Liver (tissue), 9 donors: ENCODE data around the gene MROH8. TPM values are rescaled to one million over a fixed set of nuclear protein-coding genes. Genes with fewer than 3 reads are reported as not detected.

ENCODE experiments used
- DNase-seq: peaks from one replicate; pipeline ENCODE4 v3.0.0-alpha.2; 2017; ENCODE audit warnings: low spot score
- H3K27ac ChIP-seq, 2 donors: one replicate each; pipeline ENCODE4 v1.7.0; 2013; ENCODE audit warnings: inconsistent platforms in 2 of 2, low read length in 2 of 2, control low read depth in 1 of 2, low read depth in 1 of 2, mild to moderate bottlenecking in 1 of 2
- H3K27me3 ChIP-seq, 4 donors: one replicate each; pipeline versions ENCODE4 v1.6.1 to v1.7.0; 2013; ENCODE audit warnings: low read length in 3 of 4, inconsistent platforms in 1 of 4, mild to moderate bottlenecking in 1 of 4, moderate library complexity in 1 of 4; ENCODE audit not compliant: control insufficient read depth in 4 of 4, insufficient read depth in 4 of 4
- H3K36me3 ChIP-seq, 4 donors: one replicate each; pipeline versions ENCODE4 v1.6.1 to v1.7.0; 2013; ENCODE audit warnings: low read length in 3 of 4, mild to moderate bottlenecking in 3 of 4, low read depth in 1 of 4, moderate library complexity in 1 of 4; ENCODE audit not compliant: control insufficient read depth in 4 of 4, insufficient read depth in 3 of 4
- H3K4me1 ChIP-seq, 4 donors: one replicate each; pipeline versions ENCODE4 v1.6.1 to v1.7.0; 2013; ENCODE audit warnings: low read length in 3 of 4, mild to moderate bottlenecking in 3 of 4, moderate library complexity in 1 of 4; ENCODE audit not compliant: control insufficient read depth in 4 of 4, insufficient read depth in 4 of 4
- H3K4me3 ChIP-seq, 3 donors: one replicate each; pipeline versions ENCODE4 v1.6.1 to v1.7.0; 2013; ENCODE audit warnings: low read length in 3 of 3, control low read depth in 1 of 3, low read depth in 1 of 3, mild to moderate bottlenecking in 1 of 3
- H3K9ac ChIP-seq, 2 donors: one replicate each; pipeline ENCODE4 v1.7.0; 2013; ENCODE audit warnings: low read length in 2 of 2, mild to moderate bottlenecking in 2 of 2, moderate library complexity in 2 of 2, control low read depth in 1 of 2, low read depth in 1 of 2
- H3K9me3 ChIP-seq, 4 donors: one replicate each; pipeline versions ENCODE4 v1.6.1 to v1.7.0; 2013; ENCODE audit warnings: low read length in 3 of 4; ENCODE audit not compliant: control insufficient read depth in 4 of 4
- EGR1 ChIP-seq, 2 donors: IDR thresholded peaks; 2 replicates each; pipeline ENCODE4 v1.6.1; 2016 to 2018; ENCODE audit warnings: antibody characterized with exemption in 2 of 2, low read depth in 2 of 2
- FOXA1 ChIP-seq: IDR thresholded peaks from 2 replicates; pipeline ENCODE4 v1.6.1; 2016; ENCODE audit warnings: antibody characterized with exemption
- FOXA2 ChIP-seq: IDR thresholded peaks from 2 replicates; pipeline ENCODE4 v1.6.1; 2016; ENCODE audit warnings: antibody characterized with exemption
- GABPA ChIP-seq, 2 donors: IDR thresholded peaks in 1 of 2; conservative IDR thresholded peaks in 1 of 2; 2 replicates each; pipeline ENCODE4 v1.6.1; 2016; ENCODE audit warnings: antibody characterized with exemption in 2 of 2, mild to moderate bottlenecking in 1 of 2, moderate library complexity in 1 of 2
- HNF4A ChIP-seq, 2 donors: conservative IDR thresholded peaks; 2 replicates each; pipeline ENCODE4 v1.6.1; 2016; ENCODE audit warnings: antibody characterized with exemption in 2 of 2, mild to moderate bottlenecking in 2 of 2
- HNF4G ChIP-seq: IDR thresholded peaks from 2 replicates; pipeline ENCODE4 v1.6.1; 2016; ENCODE audit warnings: antibody characterized with exemption
- NR2F2 ChIP-seq: IDR thresholded peaks from 2 replicates; pipeline ENCODE4 v1.6.1; 2016; ENCODE audit warnings: antibody characterized with exemption
- RAD21 ChIP-seq, 2 donors: IDR thresholded peaks; 2 replicates each; pipeline ENCODE4 v1.6.1; 2016; ENCODE audit warnings: antibody characterized with exemption in 2 of 2, mild to moderate bottlenecking in 2 of 2
- RXRA ChIP-seq, 2 donors: IDR thresholded peaks; 2 replicates each; pipeline ENCODE4 v1.6.1; 2017 to 2018; ENCODE audit warnings: antibody characterized with exemption in 2 of 2, mild to moderate bottlenecking in 1 of 2
- SP1 ChIP-seq: IDR thresholded peaks from 2 replicates; pipeline ENCODE4 v1.6.1; 2018; ENCODE audit warnings: antibody characterized with exemption, mild to moderate bottlenecking
- TAF1 ChIP-seq: conservative IDR thresholded peaks from 2 replicates; pipeline ENCODE4 v1.6.1; 2016; ENCODE audit warnings: antibody characterized with exemption, mild to moderate bottlenecking
- WGBS: extraction: QIAGEN DNeasy Blood & Tissue Kit; methylation state at CpG from one replicate; pipeline ENCODE4 v1.1.7; 2013; 5-methylcytosine and 5-hydroxymethylcytosine counted together
- polyA plus RNA-seq, 2 donors: library from polyadenylated mRNA; stranded (reverse) in 1 of 2; unstranded in 1 of 2; fragments of 200-250 nt in 1 of 2; fragments of >200 nt in 1 of 2; fragmentation: Nextera tagmentation in 1 of 2; extraction: Ambion mirVana in 1 of 2; gene quantifications; one replicate each; pipeline versions ENCODE4 v1.2.1 to v1.2.3, GENCODE V29; 2013 to 2015
- total RNA-seq, 2 donors: library from RNA; depleted of rRNA; stranded (reverse); fragments of >200 nt; gene quantifications; one replicate each; pipeline ENCODE4 v1.2.3, GENCODE V29; 2014
- TF ChIP-seq, protein P1 (sequence below): IDR thresholded peaks from 2 replicates; pipeline ENCODE4 v1.6.1; 2016; ENCODE audit warnings: antibody characterized with exemption
- TF ChIP-seq, protein P2 (sequence below): IDR thresholded peaks from 2 replicates; pipeline ENCODE4 v1.6.1; 2016; ENCODE audit warnings: antibody characterized with exemption, mild to moderate bottlenecking
- TF ChIP-seq, protein P3 (sequence below): IDR thresholded peaks from 2 replicates; pipeline ENCODE4 v1.6.1; 2016; ENCODE audit warnings: antibody characterized with exemption
- TF ChIP-seq, protein P4 (sequence below): IDR thresholded peaks from 2 replicates; pipeline ENCODE4 v1.6.1; 2016; ENCODE audit warnings: antibody characterized with exemption
- TF ChIP-seq, protein P5 (sequence below): fragments of 150-350 bp; IDR thresholded peaks from 2 replicates; pipeline ENCODE4 v1.5.1; 2017; ENCODE audit warnings: improper control_type of control experiment, low read depth, low read length; ENCODE audit not compliant: missing input control
- donor health status: healthy.
- donor health status: healthy.
- donor health status: healthy.
- donor health status: healthy.
- donor health status: healthy.

Gene MROH8
- total and polyA plus RNA-seq, 4 donors, result 1.3 to 5.1 (median 2.0) TPM

DNA sequence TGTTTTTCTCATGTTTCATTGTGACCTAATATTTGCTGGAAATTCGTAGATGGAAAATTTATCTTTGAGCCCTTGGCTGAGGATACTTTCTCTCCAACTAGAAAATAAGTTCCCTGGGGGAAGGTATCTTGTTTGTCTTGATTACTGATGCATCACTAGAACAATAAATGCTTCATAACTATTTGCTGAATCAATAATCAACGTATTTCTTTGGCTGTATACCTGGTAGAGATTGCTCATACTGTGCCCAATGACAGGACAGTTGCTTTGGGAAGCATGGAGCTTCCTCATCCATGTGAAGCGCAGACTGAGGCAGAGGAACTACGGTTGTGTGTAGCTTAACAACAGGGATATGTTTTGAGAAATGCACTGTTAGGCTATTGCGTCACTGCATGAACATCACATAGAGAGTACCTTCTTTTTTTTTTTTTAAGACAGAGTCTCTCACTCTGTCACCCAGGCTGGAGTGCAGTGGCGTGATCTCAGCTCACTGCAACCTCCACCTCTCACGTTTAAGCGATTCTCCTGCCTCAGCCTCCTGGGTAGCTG, 34.4 kb downstream of the MROH8 start:
- DNase-seq, result no peak
- WGBS, result 92% methylated on average over 8 of the region's 8 CpGs
- no peak overlapping the region for H3K4me3 ChIP-seq
- no peaks in the 10 kb centered on the region for H3K27me3 ChIP-seq
- no peaks in the 10 kb centered on the region for H3K9me3 ChIP-seq
- H3K27ac ChIP-seq, result no peak overlapping the region
- no peak for TF ChIP-seq HNF4A (conservative IDR thresholded peaks at IDR 0.05)
- TF ChIP-seq, protein P1, sequence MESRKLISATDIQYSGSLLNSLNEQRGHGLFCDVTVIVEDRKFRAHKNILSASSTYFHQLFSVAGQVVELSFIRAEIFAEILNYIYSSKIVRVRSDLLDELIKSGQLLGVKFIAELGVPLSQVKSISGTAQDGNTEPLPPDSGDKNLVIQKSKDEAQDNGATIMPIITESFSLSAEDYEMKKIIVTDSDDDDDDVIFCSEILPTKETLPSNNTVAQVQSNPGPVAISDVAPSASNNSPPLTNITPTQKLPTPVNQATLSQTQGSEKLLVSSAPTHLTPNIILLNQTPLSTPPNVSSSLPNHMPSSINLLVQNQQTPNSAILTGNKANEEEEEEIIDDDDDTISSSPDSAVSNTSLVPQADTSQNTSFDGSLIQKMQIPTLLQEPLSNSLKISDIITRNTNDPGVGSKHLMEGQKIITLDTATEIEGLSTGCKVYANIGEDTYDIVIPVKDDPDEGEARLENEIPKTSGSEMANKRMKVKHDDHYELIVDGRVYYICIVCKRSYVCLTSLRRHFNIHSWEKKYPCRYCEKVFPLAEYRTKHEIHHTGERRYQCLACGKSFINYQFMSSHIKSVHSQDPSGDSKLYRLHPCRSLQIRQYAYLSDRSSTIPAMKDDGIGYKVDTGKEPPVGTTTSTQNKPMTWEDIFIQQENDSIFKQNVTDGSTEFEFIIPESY, result no peak
- H3K36me3 ChIP-seq, result peaks cover 0 to 5% (median 2%) of the 10 kb centered on the region in 4 donors
- no peak overlapping the region for H3K9ac ChIP-seq
- H3K4me1 ChIP-seq, result no peaks in the 10 kb centered on the region

DNA sequence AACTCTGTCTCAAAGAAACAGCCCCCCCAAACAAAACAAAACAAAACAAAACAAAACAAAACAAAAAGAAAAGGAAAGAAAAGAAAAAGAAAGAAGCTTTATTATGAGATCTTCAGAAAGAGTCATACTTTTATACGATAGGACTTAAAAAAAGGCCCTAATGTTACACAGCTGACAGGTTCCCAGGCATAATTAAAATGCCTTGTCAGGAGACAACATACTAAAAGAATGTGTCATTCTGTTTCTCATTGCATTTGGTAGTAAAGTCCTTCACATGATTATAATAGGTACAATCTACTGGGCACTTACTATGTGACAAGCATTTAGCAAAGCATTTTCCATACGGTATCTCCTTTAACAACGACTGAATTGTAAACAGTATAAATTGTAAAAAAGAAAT, 36.6 kb downstream of the MROH8 start:
- H3K27me3 ChIP-seq, result no peaks in the 10 kb centered on the region
- TF ChIP-seq, protein P2, sequence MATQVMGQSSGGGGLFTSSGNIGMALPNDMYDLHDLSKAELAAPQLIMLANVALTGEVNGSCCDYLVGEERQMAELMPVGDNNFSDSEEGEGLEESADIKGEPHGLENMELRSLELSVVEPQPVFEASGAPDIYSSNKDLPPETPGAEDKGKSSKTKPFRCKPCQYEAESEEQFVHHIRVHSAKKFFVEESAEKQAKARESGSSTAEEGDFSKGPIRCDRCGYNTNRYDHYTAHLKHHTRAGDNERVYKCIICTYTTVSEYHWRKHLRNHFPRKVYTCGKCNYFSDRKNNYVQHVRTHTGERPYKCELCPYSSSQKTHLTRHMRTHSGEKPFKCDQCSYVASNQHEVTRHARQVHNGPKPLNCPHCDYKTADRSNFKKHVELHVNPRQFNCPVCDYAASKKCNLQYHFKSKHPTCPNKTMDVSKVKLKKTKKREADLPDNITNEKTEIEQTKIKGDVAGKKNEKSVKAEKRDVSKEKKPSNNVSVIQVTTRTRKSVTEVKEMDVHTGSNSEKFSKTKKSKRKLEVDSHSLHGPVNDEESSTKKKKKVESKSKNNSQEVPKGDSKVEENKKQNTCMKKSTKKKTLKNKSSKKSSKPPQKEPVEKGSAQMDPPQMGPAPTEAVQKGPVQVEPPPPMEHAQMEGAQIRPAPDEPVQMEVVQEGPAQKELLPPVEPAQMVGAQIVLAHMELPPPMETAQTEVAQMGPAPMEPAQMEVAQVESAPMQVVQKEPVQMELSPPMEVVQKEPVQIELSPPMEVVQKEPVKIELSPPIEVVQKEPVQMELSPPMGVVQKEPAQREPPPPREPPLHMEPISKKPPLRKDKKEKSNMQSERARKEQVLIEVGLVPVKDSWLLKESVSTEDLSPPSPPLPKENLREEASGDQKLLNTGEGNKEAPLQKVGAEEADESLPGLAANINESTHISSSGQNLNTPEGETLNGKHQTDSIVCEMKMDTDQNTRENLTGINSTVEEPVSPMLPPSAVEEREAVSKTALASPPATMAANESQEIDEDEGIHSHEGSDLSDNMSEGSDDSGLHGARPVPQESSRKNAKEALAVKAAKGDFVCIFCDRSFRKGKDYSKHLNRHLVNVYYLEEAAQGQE, result no peak
- TF ChIP-seq, protein P3, sequence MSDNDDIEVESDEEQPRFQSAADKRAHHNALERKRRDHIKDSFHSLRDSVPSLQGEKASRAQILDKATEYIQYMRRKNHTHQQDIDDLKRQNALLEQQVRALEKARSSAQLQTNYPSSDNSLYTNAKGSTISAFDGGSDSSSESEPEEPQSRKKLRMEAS, result no peak
- TF ChIP-seq SP1 (no peak), HNF4G (no peak), FOXA2 (no peak), GABPA (IDR thresholded peaks at IDR 0.05 in 1 of 2, conservative IDR thresholded peaks at IDR 0.05 in 1 of 2) (no peak), EGR1 (IDR thresholded peaks at IDR 0.05; ENCODE audit: low read depth in 2 of 2) (no peak), RAD21 (IDR thresholded peaks at IDR 0.05) (no peak), TAF1 (no peak)
- TF ChIP-seq, protein P4, sequence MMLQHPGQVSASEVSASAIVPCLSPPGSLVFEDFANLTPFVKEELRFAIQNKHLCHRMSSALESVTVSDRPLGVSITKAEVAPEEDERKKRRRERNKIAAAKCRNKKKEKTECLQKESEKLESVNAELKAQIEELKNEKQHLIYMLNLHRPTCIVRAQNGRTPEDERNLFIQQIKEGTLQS, result no peak
- WGBS, result 92% methylated on average over 3 of the region's 3 CpGs
- H3K36me3 ChIP-seq, result peaks cover 0 to 5% (median 2%) of the 10 kb centered on the region in 4 donors
- no peak overlapping the region for H3K27ac ChIP-seq
- no peaks in the 10 kb centered on the region for H3K4me1 ChIP-seq
- H3K9me3 ChIP-seq, result no peaks in the 10 kb centered on the region
- H3K9ac ChIP-seq, result no peak overlapping the region
- no peak overlapping the region for H3K4me3 ChIP-seq
- DNase-seq, result no peak

DNA sequence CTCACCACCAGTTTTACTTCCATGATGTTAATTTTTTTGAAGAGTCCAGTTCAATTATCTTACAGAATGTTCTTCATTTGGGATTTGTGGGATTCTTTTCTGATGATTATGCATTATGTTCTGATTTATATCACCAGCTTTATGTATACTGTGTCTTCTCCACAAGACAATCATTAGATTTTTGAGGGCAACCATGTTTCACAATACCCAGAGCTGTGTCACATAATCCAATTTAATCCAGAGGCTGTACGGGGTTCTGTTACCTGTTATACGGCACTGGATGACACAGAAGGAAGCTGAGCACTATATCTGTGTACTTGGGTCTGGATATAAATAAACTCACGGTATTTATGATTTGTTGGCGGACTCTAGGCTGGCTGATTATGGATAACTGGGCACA, 41.8 kb downstream of the MROH8 start:
- Histone ChIP-seq H3K27me3 (no peaks in the 10 kb centered on the region), H3K9ac (no peak overlapping the region), H3K27ac (no peak overlapping the region), H3K4me1 (no peaks in the 10 kb centered on the region), H3K36me3 (no peaks in the 10 kb centered on the region), H3K9me3 (no peaks in the 10 kb centered on the region), H3K4me3 (no peak overlapping the region)
- WGBS, result 94% methylated on average over 4 of the region's 4 CpGs
- DNase-seq, result no peak
- TF ChIP-seq EGR1 (IDR thresholded peaks at IDR 0.05; ENCODE audit: low read depth in 2 of 2) (no peak), GABPA (IDR thresholded peaks at IDR 0.05 in 1 of 2, conservative IDR thresholded peaks at IDR 0.05 in 1 of 2) (no peak), HNF4G (no peak), NR2F2 (no peak), FOXA1 (no peak), RXRA (IDR thresholded peaks at IDR 0.05) (no peak), TAF1 (no peak), SP1 (no peak)
- TF ChIP-seq, protein P5, sequence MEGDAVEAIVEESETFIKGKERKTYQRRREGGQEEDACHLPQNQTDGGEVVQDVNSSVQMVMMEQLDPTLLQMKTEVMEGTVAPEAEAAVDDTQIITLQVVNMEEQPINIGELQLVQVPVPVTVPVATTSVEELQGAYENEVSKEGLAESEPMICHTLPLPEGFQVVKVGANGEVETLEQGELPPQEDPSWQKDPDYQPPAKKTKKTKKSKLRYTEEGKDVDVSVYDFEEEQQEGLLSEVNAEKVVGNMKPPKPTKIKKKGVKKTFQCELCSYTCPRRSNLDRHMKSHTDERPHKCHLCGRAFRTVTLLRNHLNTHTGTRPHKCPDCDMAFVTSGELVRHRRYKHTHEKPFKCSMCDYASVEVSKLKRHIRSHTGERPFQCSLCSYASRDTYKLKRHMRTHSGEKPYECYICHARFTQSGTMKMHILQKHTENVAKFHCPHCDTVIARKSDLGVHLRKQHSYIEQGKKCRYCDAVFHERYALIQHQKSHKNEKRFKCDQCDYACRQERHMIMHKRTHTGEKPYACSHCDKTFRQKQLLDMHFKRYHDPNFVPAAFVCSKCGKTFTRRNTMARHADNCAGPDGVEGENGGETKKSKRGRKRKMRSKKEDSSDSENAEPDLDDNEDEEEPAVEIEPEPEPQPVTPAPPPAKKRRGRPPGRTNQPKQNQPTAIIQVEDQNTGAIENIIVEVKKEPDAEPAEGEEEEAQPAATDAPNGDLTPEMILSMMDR, result no peak
- TF ChIP-seq, protein P4, result no peak
